Brain microvascular endothelial cell (primary cell): Measurements from ENCODE around the gene TMEM88.

Experiments used
- DNase-seq: peaks from one replicate; pipeline ENCODE4 v3.0.0-alpha.2; 2020
- H3K27ac ChIP-seq: fragments of 250-450 bp; sonication (Bioruptor Pico); 2 replicates; pipeline ENCODE4 v1.5.1; 2020; ENCODE audit warnings: mild to moderate bottlenecking, moderate library complexity
- H3K27me3 ChIP-seq: fragments of 250-450 bp; sonication (Bioruptor Pico); replicated peaks from 2 replicates; pipeline ENCODE4 v1.5.1; 2020; ENCODE audit warnings: mild to moderate bottlenecking
- H3K36me3 ChIP-seq: fragments of 250-450 bp; sonication (Bioruptor Pico); replicated peaks from 2 replicates; pipeline ENCODE4 v1.5.1; 2020; ENCODE audit warnings: mild to moderate bottlenecking
- H3K4me3 ChIP-seq: 2 replicates; pipeline ENCODE4 v1.5.1; 2011; ENCODE audit warnings: low read depth, mild to moderate bottlenecking, control low read depth, low read length, moderate library complexity
- CTCF ChIP-seq: IDR thresholded peaks from 2 replicates; pipeline ENCODE4 v1.5.1; 2011; ENCODE audit warnings: low read depth, mild to moderate bottlenecking, moderate library complexity, low read length, control low read depth, inconsistent platforms; ENCODE audit errors: missing control alignments
- in situ Hi-C: cut with HindIII; loops from 2 replicates; pipeline ENCODE4 v1.10.0; 2017; ENCODE audit warnings: low sequenced_read_pairs, low pct_ligation_motif_present

Gene TMEM88

DNA sequence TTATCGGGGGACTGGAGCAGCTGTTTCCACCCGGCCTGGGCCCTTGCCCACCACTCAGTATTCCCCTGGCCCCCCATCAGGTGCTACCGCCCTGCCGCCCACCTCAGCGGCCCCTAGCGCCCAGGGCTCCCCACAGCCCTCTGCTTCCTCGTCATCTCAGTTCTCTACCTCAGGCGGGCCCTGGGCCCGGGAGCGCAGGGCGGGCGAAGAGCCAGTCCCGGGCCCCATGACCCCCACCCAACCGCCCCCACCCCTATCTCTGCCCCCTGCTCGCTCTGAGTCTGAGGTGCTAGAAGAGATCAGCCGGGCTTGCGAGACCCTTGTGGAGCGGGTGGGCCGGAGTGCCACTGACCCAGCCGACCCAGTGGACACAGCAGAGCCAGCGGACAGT, 6.1 kb upstream of the TMEM88 start:
- no peak overlapping the region for H3K4me3 ChIP-seq
- no peak for DNase-seq
- peaks cover 50% of the 10 kb centered on the region for H3K36me3 ChIP-seq
- no peak overlapping the region for H3K27ac ChIP-seq
- no peak for TF ChIP-seq CTCF
- in situ Hi-C loops, result no loop called here
- no peaks in the 10 kb centered on the region for H3K27me3 ChIP-seq

GRCh38 chr17:7849130-7849750, 5.6 kb upstream of the TMEM88 start:
- H3K27me3 ChIP-seq, result no peaks in the 10 kb centered on the region
- in situ Hi-C loops, result no loop called here
- no peak overlapping the region for H3K4me3 ChIP-seq
- no peak for DNase-seq
- no peak for TF ChIP-seq CTCF
- no peak overlapping the region for H3K27ac ChIP-seq
- peaks cover 50% of the 10 kb centered on the region for H3K36me3 ChIP-seq

DNA sequence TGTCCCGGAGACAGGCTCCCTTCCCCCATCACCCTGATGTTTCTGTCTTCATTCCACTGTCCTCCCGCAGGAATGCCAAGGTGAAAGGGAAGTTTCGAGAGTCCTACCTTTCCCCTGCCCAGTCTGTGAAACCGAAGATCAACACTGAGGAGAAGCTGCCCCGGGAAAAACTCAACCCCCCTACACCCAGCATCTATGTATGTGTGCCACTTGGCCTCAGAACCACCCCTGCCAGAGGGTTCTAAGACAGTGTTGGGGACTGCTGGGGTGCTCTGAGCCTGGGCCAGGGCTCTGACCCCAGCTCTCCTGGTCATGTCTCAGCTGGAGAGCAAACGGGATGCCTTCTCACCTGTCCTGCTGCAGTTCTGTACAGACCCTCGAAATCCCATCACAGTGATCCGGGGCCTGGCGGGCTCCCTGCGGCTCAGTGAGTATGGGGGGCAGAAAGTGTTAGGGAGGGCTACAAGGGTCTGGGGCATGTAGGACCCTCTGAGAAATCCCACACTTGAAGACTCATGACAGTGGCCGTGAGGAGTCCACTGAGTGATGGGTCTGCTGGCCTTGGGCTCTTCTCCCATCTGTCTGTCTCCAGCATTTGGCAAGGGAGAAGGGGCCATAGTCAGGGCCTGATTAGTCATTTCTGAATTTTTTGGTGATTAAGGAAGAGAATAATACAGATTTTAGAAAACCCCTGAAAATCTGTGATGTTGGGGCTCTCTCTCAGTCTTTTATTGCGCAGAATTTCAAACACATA, 4.9 kb upstream of the TMEM88 start:
- Histone ChIP-seq H3K36me3 (peaks cover 50% of the 10 kb centered on the region), H3K27ac (no peak overlapping the region), H3K4me3 (no peak overlapping the region), H3K27me3 (no peaks in the 10 kb centered on the region)
- no peak for DNase-seq
- in situ Hi-C loops, result no loop called here
- TF ChIP-seq CTCF, result no peak

DNA sequence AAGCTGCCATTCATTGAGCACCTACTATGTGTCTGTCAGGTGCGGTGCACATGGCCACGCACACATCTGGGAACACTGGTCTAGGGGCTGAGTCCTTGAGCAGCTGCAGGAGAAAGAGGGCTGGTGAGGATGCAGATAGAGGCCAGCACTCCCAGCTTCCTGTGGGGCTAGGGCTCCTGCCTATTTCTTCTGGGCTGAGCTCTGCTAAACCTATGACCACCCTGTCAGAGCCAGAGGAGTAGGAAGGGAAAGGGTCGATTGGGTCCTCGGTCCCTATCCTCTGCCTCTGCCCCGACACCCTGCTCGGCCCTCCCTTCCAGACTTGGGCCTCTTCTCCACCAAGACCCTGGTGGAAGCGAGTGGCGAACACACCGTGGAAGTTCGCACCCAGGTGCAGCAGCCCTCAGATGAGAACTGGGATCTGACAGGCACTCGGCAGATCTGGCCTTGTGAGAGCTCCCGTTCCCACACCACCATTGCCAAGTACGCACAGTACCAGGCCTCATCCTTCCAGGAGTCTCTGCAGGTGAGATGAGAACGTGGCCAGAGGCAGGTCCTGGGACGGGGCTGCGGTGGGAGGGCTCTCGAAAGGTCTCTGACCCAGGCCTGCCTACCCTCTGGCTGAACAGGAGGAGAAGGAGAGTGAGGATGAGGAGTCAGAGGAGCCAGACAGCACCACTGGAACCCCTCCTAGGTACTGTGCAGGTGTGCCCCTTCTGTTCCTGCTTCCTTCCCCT, 4.0 kb upstream of the TMEM88 start:
- peaks cover 50% of the 10 kb centered on the region for H3K36me3 ChIP-seq
- no peak for TF ChIP-seq CTCF
- no peak overlapping the region for H3K4me3 ChIP-seq
- in situ Hi-C loops, result no loop called here
- H3K27me3 ChIP-seq, result no peaks in the 10 kb centered on the region
- no peak for DNase-seq
- H3K27ac ChIP-seq, result no peak overlapping the region

DNA sequence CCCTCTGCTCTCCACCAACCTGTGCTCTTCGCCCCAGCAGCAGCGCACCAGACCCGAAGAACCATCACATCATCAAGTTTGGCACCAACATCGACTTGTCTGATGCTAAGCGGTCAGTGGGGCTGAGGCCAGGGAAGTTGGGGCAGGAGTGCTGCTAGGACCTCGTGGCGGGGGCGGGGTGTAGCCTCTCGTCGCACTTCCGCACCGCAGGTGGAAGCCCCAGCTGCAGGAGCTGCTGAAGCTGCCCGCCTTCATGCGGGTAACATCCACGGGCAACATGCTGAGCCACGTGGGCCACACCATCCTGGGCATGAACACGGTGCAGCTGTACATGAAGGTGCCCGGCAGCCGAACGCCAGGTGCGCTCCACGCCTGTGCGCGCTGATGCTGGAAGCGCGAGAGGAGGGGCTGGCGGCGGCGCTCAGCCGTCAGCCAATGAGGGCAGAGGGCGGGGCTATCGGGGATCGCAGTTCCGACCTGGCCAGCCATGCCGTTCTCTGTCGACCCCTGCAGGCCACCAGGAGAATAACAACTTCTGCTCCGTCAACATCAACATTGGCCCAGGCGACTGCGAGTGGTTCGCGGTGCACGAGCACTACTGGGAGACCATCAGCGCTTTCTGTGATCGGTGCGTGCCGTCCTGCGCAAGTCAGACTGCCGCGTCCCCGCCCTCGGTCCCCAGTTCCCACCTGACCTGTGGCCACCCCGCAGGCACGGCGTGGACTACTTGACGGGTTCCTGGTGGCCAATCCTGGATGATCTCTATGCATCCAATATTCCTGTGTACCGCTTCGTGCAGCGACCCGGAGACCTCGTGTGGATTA, 3.2 kb upstream of the TMEM88 start:
- H3K27ac ChIP-seq, result no peak overlapping the region
- H3K4me3 ChIP-seq, result no peak overlapping the region
- H3K36me3 ChIP-seq, result peaks cover 50% of the 10 kb centered on the region
- no peaks in the 10 kb centered on the region for H3K27me3 ChIP-seq
- in situ Hi-C loops, result no loop called here
- TF ChIP-seq CTCF, result peak; percentile 92
- DNase-seq, result peak; percentile 65
